SU-DHL-6 (cell line): ENCODE measurements around the gene PDZRN3.

Source experiments
- H2AFZ ChIP-seq: fragments of 200-600 bp; sonication (generic); 2 replicates; pipeline ENCODE4 v1.6.1; 2014; ENCODE audit warnings: low read depth, mild to moderate bottlenecking, moderate library complexity, mixed read lengths, antibody characterized with exemption, low read length; ENCODE audit not compliant: severe bottlenecking
- H3F3A ChIP-seq: fragments of 200-600 bp; shearing (Covaris generic); 2 replicates; pipeline ENCODE4 v1.6.0; 2016; ENCODE audit warnings: antibody characterized with exemption, mild to moderate bottlenecking; ENCODE audit not compliant: insufficient read depth
- H3K27ac ChIP-seq: fragments of 200-600 bp; sonication (generic); 2 replicates; pipeline ENCODE4 v1.5.1; 2016; ENCODE audit warnings: low read depth, mild to moderate bottlenecking, low read length, moderate library complexity, mixed read lengths
- H3K27me3 ChIP-seq: fragments of 200-600 bp; sonication (generic), shearing (Covaris generic); 2 replicates; pipeline ENCODE4 v1.6.0; 2014; ENCODE audit warnings: mild to moderate bottlenecking, low read length
- H3K36me3 ChIP-seq: fragments of 200-600 bp; sonication (generic); 2 replicates; pipeline ENCODE4 v1.6.1; 2014; ENCODE audit warnings: mild to moderate bottlenecking, low read length, mixed read lengths
- H3K4me2 ChIP-seq: fragments of 300-600, 200-600 bp; shearing (Covaris generic), sonication (generic); 2 replicates; pipeline ENCODE4 v1.6.0; 2014; ENCODE audit warnings: low read length, low read depth, mild to moderate bottlenecking; ENCODE audit not compliant: poor library complexity, severe bottlenecking
- H3K4me3 ChIP-seq: fragments of 200-600 bp; sonication (generic); 2 replicates; pipeline ENCODE4 v1.5.1; 2014; ENCODE audit warnings: antibody characterized with exemption, low read length, mild to moderate bottlenecking, mixed read lengths; ENCODE audit not compliant: insufficient read depth, poor library complexity, severe bottlenecking
- H3K79me2 ChIP-seq: fragments of 200-600 bp; sonication (generic); 2 replicates; pipeline ENCODE4 v1.6.1; 2014; ENCODE audit warnings: mild to moderate bottlenecking, low read length, moderate library complexity; ENCODE audit not compliant: insufficient read depth
- H3K9ac ChIP-seq: fragments of 200-600 bp; sonication (generic); 2 replicates; pipeline ENCODE4 v1.7.0; 2014; ENCODE audit warnings: mild to moderate bottlenecking, low read length
- H3K9me2 ChIP-seq: fragments of 200-600 bp; sonication (generic); replicated peaks from 2 replicates; pipeline ENCODE4 v1.6.1; 2014; ENCODE audit warnings: low read length; ENCODE audit not compliant: insufficient read depth
- H3K9me3 ChIP-seq: fragments of 200-600 bp; sonication (generic); 2 replicates; pipeline ENCODE4 v1.6.1; 2014; ENCODE audit warnings: low read length, mixed read lengths; ENCODE audit not compliant: insufficient read depth
- H4K20me1 ChIP-seq: fragments of 200-600 bp; sonication (generic); 2 replicates; pipeline ENCODE4 v1.6.1; 2014; ENCODE audit warnings: low read depth, mild to moderate bottlenecking, antibody characterized with exemption, low read length, moderate library complexity, mixed read lengths
- CTCF ChIP-seq: fragments of 200-600 bp; sonication (generic); IDR thresholded peaks from one replicate; pipeline ENCODE4 v1.5.1; 2017; ENCODE audit warnings: antibody characterized with exemption, mild to moderate bottlenecking, low read length, moderate library complexity; ENCODE audit not compliant: insufficient read depth, poor library complexity, severe bottlenecking
- EZH2phosphoT487 ChIP-seq: fragments of 200-600 bp; sonication (generic), shearing (Covaris generic); conservative IDR thresholded peaks from 2 replicates; pipeline ENCODE4 v1.6.1; 2018; ENCODE audit warnings: mild to moderate bottlenecking, antibody characterized with exemption, low read length, moderate library complexity, mixed read lengths

The PDZRN3 gene

GRCh38 chr3:73381551-73381950 lies 243.2 kb downstream of the PDZRN3 start:
- Histone ChIP-seq H3K27ac (no peak overlapping the region), H3K4me3 (no peak overlapping the region), H3K36me3 (no peaks in the 10 kb centered on the region), H3K9me2 (no peaks in the 10 kb centered on the region), H4K20me1 (no peaks in the 10 kb centered on the region), H3K27me3 (no peaks in the 10 kb centered on the region), H3K9ac (no peak overlapping the region), H3K4me2 (no peak overlapping the region), H2AFZ (no peak overlapping the region), H3F3A (no peaks in the 10 kb centered on the region), H3K9me3 (no peaks in the 10 kb centered on the region), H3K79me2 (no peaks in the 10 kb centered on the region)
- TF ChIP-seq CTCF (no peak), EZH2phosphoT487 (no peak)

- H4K20me1 ChIP-seq, result no peaks in the 10 kb centered on the region
- no peaks in the 10 kb centered on the region for H3F3A ChIP-seq
- H2AFZ ChIP-seq, result no peak overlapping the region
- H3K9me2 ChIP-seq, result no peaks in the 10 kb centered on the region
- no peak overlapping the region for H3K9ac ChIP-seq
- no peaks in the 10 kb centered on the region for H3K27me3 ChIP-seq
- H3K27ac ChIP-seq, result no peak overlapping the region
- no peak overlapping the region for H3K4me2 ChIP-seq
- H3K36me3 ChIP-seq, result no peaks in the 10 kb centered on the region
- H3K4me3 ChIP-seq, result no peak overlapping the region
- no peaks in the 10 kb centered on the region for H3K9me3 ChIP-seq
- H3K79me2 ChIP-seq, result no peaks in the 10 kb centered on the region
- TF ChIP-seq CTCF (no peak), EZH2phosphoT487 (no peak)
Observed at GRCh38 chr3:73380735-73381532, 243.8 kb downstream of the PDZRN3 start.

- no peaks in the 10 kb centered on the region for H3K9me3 ChIP-seq
- no peaks in the 10 kb centered on the region for H3K27me3 ChIP-seq
- H3K79me2 ChIP-seq, result no peaks in the 10 kb centered on the region
- H3F3A ChIP-seq, result no peaks in the 10 kb centered on the region
- H3K27ac ChIP-seq, result no peak overlapping the region
- TF ChIP-seq EZH2phosphoT487, result no peak
- no peak for TF ChIP-seq CTCF
- H4K20me1 ChIP-seq, result no peaks in the 10 kb centered on the region
- H3K9ac ChIP-seq, result no peak overlapping the region
- no peaks in the 10 kb centered on the region for H3K36me3 ChIP-seq
- H3K4me2 ChIP-seq, result no peak overlapping the region
- no peaks in the 10 kb centered on the region for H3K9me2 ChIP-seq
- no peak overlapping the region for H3K4me3 ChIP-seq
- H2AFZ ChIP-seq, result no peak overlapping the region
Observed at GRCh38 chr3:73379465-73379864, 245.3 kb downstream of the PDZRN3 start.
